ENCODE data around the gene GPC3. TPM values are rescaled to one million over a fixed set of nuclear protein-coding genes. Genes with fewer than 3 reads are reported as not detected.

Gene GPC3
- total and polyA plus RNA-seq, 2 of the 4 experiments (the other 2 are of a cell fraction), result not detected

DNA sequence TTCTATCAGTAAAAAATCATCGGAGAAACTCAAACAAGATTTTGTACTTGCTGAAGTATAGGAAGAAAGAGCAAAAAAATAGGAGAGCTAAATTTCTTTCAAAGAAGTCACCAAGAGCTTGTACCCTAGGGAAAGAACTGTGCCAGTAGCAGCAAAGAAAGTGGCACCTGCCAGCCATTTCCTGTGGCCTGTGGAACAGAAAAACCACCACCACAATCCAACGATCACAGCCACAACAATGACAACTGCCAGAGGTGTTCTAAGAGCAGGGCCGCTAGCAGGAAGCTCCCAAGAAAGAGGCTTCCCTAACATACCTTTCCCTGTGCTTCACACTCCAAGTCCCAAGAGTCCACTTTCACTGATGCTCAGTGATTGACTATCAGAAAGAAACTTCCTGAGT lies 304.0 kb downstream of the GPC3 start:
- Histone ChIP-seq H3K4me3 (ENCODE audit: insufficient read depth, low read depth, low read length) (no peak overlapping the region), H4K91ac (ENCODE audit: insufficient read depth, low read depth, low read length) (no peak overlapping the region), H3K9ac (ENCODE audit: low read depth, low read length) (no peak overlapping the region), H3K36me3 (ENCODE audit: control insufficient read depth, insufficient read depth, low read length) (no peaks in the 10 kb centered on the region), H2BK20ac (ENCODE audit: low read depth, low read length) (no peak overlapping the region), H3K4ac (ENCODE audit: low read depth, low read length) (no peak overlapping the region), H2AK5ac (ENCODE audit: low read depth, low read length) (no peak overlapping the region), H3K27ac (ENCODE audit: insufficient read depth, low read length) (no peak overlapping the region), H3K79me1 (ENCODE audit: low read depth in 1 of 2, low read length in 2 of 2) (no peaks in the 10 kb centered on the region), H3K18ac (ENCODE audit: low read depth, low read length) (no peak overlapping the region), H3K14ac (replicated peaks; ENCODE audit: low read depth, low read length) (no peak overlapping the region), H3K56ac (ENCODE audit: extremely low read depth, insufficient read depth, low read length) (no peak overlapping the region), H3K9me1 (ENCODE audit: insufficient read depth, low read length) (no peaks in the 10 kb centered on the region), H3K23ac (ENCODE audit: low read depth, low read length) (no peak overlapping the region), H4K20me1 (ENCODE audit: insufficient read depth, low read length) (no peaks in the 10 kb centered on the region), H2BK120ac (ENCODE audit: low read depth, low read length) (no peak overlapping the region), H4K5ac (ENCODE audit: low read depth, low read length) (no peak overlapping the region), H2BK15ac (ENCODE audit: low read depth, low read length) (no peak overlapping the region), H3K4me1 (ENCODE audit: control insufficient read depth, insufficient read depth, low read length) (no peaks in the 10 kb centered on the region), H2AK9ac (replicated peaks; ENCODE audit: low read depth, low read length, poor library complexity) (no peak overlapping the region), H3K27me3 (ENCODE audit: control insufficient read depth, insufficient read depth, low read length) (peaks cover 14% of the 10 kb centered on the region; the same call in 1 of the 2 replicates), H3K9me3 (ENCODE audit: control insufficient read depth, insufficient read depth, low read length) (no peaks in the 10 kb centered on the region), H2BK5ac (ENCODE audit: low read depth, low read length, poor library complexity, severe bottlenecking) (no peak overlapping the region), H3K4me2 (ENCODE audit: low read depth, low read length) (no peak overlapping the region), H2AFZ (replicated peaks; ENCODE audit: low read length, poor library complexity) (no peak overlapping the region), H4K8ac (ENCODE audit: low read depth in 2 of 2, low read length in 2 of 2) (no peak overlapping the region)
- intact Hi-C loops (cut with micrococcal nuclease) (no loop called here), dilution Hi-C loops (cut with HindIII; ENCODE audit: low sequenced_read_pairs, unreplicated experiment) (no loop called here), in situ Hi-C loops (cut with MboI; ENCODE audit: low sequenced_read_pairs) (no loop called here)
- no CpG with 5 or more reads among the region's 3 CpGs for WGBS, 2 experiments (ENCODE audit: extremely low coverage in 2 of 2, insufficient read length in 1 of 2)
- ATAC-seq (ENCODE audit: low read depth) (no peak), DNase-seq (no peak)
- ChIA-PET CTCF (no interaction called here), POLR2A (ENCODE audit: unreplicated experiment) (no interaction called here)
- TF ChIP-seq RFX5 (IDR thresholded peaks at IDR 0.05; ENCODE audit: low read depth, low read length), result no peak
- BruUV-seq (replicated peaks), result no TSS peak

Measured in IMR-90 (cell line).